ENCODE data around the gene TMPRSS3. TPM values are rescaled to one million over a fixed set of nuclear protein-coding genes. Genes with fewer than 3 reads are reported as not detected.

Gene TMPRSS3
- total and polyA plus RNA-seq, 9 of the 15 experiments (the other 6 are each of a cell fraction or from before 2014, with no cell fraction given), result 0.07 TPM; not detected in 8

DNA sequence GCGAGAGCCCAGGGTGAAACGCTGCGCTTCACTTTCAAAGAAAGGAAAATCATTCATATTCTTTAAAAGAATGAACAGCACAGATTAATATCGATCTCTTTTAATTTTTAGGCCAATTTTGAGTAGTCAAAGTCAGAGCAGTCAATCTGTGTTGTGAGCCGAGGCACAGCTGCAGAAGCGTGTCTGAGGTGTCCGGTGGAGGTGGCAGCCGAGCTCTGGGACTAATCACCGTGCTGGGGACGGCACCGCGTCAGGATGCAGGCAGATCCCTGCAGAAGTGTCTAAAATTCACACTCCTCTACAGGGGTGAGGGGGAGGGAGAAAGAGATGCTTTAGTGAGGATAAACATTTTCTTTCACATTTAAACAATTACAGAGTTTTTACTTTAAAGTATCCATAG, 33.7 kb downstream of the TMPRSS3 start:
- Histone ChIP-seq H3K79me2 (ENCODE audit: control insufficient read depth, insufficient read depth, low read length) (no peaks in the 10 kb centered on the region), H3K9me3 (replicated peaks; ENCODE audit: control insufficient read depth, insufficient read depth, low read depth, low read length) (no peaks in the 10 kb centered on the region), H3K27me3 (ENCODE audit: control insufficient read depth in 2 of 2, insufficient read depth in 2 of 2, low read length in 2 of 2) (peaks cover 33 to 76% of the 10 kb centered on the region in 2 experiments), H3K4me3 (no peak overlapping the region), H3K36me3 (ENCODE audit: control insufficient read depth, insufficient read depth, low read length) (no peaks in the 10 kb centered on the region), H2AFZ (ENCODE audit: low read depth, low read length) (no peak overlapping the region), H3K27ac (ENCODE audit: extremely low read depth, low read depth, low read length) (no peak overlapping the region), H3K4me2 (ENCODE audit: insufficient read depth, low read length) (no peak overlapping the region), H4K20me1 (replicated peaks; ENCODE audit: control insufficient read depth, insufficient read depth, low read length) (0 out of 2 replicates have a peak, but pooled peaks cover 5% of the 10 kb centered on the region), H3K4me1 (replicated peaks in 1 of 2; ENCODE audit: control insufficient read depth in 2 of 2, insufficient read depth in 2 of 2, low read length in 2 of 2) (peaks cover 0 to 4% of the 10 kb centered on the region in 2 experiments; a peak in 3 of 5 replicates), H3K9me1 (ENCODE audit: control insufficient read depth, insufficient read depth, low read length) (no peaks in the 10 kb centered on the region), H3K9ac (ENCODE audit: insufficient read depth in 1 of 2, low read depth in 2 of 2, low read length in 2 of 2) (no peak overlapping the region)
- ATAC-seq, result no peak
- WGBS (ENCODE audit: insufficient coverage, low coverage, missing lambda C conversion rate), result 6% methylated on average over 12 of the region's 12 CpGs
- in situ Hi-C loops (cut with MboI) (no loop called here), intact Hi-C loops (cut with micrococcal nuclease) (loop anchor here (10.0 kb wide), 1 partner anchor 173 kb away; no protein-coding TSS in a partner anchor)
- CTCF ChIA-PET (ENCODE audit: low intra/inter-chr PET ratio), result no interaction called here
- no TSS peak for BruUV-seq (replicated peaks)
- POLR2A ChIA-PET, result interaction anchor here (0.6 to 1.2 kb wide), 4 partner anchors 16 to 344 kb away, joined by 3 to 4 read pairs (median 4); no protein-coding TSS in a partner anchor
- no peak for DNase-seq (ENCODE audit: extremely low read depth in 1 of 4, low spot score in 3 of 4)
- FAIRE-seq, result no peak
- TF ChIP-seq RFX7 (CRISPR knock-in tag; IDR thresholded peaks at IDR 0.05), result no peak
- no peak for TF ChIP-seq NONO (IDR thresholded peaks at IDR 0.05; ENCODE audit: low read depth in 2 of 2, low read length in 1 of 2)
- TF ChIP-seq FUS (optimal IDR thresholded peaks at IDR 0.05; ENCODE audit: low read depth, low read length), result no peak
- no peak for TF ChIP-seq RFX1 (IDR thresholded peaks at IDR 0.05)
- TF ChIP-seq SMAD1 (IDR thresholded peaks at IDR 0.05; ENCODE audit: low read depth, low read length, partially characterized antibody), result no peak
- TF ChIP-seq, protein P1, sequence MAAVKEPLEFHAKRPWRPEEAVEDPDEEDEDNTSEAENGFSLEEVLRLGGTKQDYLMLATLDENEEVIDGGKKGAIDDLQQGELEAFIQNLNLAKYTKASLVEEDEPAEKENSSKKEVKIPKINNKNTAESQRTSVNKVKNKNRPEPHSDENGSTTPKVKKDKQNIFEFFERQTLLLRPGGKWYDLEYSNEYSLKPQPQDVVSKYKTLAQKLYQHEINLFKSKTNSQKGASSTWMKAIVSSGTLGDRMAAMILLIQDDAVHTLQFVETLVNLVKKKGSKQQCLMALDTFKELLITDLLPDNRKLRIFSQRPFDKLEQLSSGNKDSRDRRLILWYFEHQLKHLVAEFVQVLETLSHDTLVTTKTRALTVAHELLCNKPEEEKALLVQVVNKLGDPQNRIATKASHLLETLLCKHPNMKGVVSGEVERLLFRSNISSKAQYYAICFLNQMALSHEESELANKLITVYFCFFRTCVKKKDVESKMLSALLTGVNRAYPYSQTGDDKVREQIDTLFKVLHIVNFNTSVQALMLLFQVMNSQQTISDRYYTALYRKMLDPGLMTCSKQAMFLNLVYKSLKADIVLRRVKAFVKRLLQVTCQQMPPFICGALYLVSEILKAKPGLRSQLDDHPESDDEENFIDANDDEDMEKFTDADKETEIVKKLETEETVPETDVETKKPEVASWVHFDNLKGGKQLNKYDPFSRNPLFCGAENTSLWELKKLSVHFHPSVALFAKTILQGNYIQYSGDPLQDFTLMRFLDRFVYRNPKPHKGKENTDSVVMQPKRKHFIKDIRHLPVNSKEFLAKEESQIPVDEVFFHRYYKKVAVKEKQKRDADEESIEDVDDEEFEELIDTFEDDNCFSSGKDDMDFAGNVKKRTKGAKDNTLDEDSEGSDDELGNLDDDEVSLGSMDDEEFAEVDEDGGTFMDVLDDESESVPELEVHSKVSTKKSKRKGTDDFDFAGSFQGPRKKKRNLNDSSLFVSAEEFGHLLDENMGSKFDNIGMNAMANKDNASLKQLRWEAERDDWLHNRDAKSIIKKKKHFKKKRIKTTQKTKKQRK (IDR thresholded peaks at IDR 0.05; ENCODE audit: borderline replicate concordance, low read depth, low read length), result no peak
- no peak for TF ChIP-seq MED1 (CRISPR knock-in tag; IDR thresholded peaks at IDR 0.05; ENCODE audit: borderline replicate concordance)
- no peak for TF ChIP-seq ZNF280A (IDR thresholded peaks at IDR 0.05; ENCODE audit: low read depth, partially characterized antibody)
- TF ChIP-seq ASH1L (IDR thresholded peaks at IDR 0.05; ENCODE audit: borderline replicate concordance, low read depth, partially characterized antibody), result no peak
- no peak for TF ChIP-seq NR3C1 (CRISPR knock-in tag; IDR thresholded peaks at IDR 0.05)
- no peak for TF ChIP-seq CCAR2 (IDR thresholded peaks at IDR 0.05; ENCODE audit: low read depth, low read length)
- TF ChIP-seq HDAC6 (IDR thresholded peaks at IDR 0.05; ENCODE audit: low read depth, low read length), result no peak
- TF ChIP-seq LEF1 (IDR thresholded peaks at IDR 0.05), result no peak
- TF ChIP-seq FIP1L1 (IDR thresholded peaks at IDR 0.05; ENCODE audit: low read depth, low read length, poor library complexity, severe bottlenecking), result no peak
- TF ChIP-seq L3MBTL2 (IDR thresholded peaks at IDR 0.05), result no peak
- TF ChIP-seq IRF9 (tag; IDR thresholded peaks at IDR 0.05), result no peak
